K562 (cell line): ENCODE results near the gene ABHD12. TPM values are rescaled to one million over a fixed set of nuclear protein-coding genes. Genes with fewer than 3 reads are reported as not detected.

Experiments
- ATAC-seq: fragments of 200-7000 bp; cut with Tn5 transposase; 3 replicates; pipeline ENCODE4 v1.9.1; 2020; ENCODE audit warnings: moderate library complexity
- BruUV-seq: library from RNA; stranded (reverse); fragments of 400-500 nt; replicated peaks from 2 replicates; lab custom pipeline; 2021; lab: Mats Ljungman, UMichigan
- CTCF ChIA-PET: fragments of 300-600 bp; formaldehyde crosslinking; extraction: SDS; loops from one replicate; lab custom pipeline; 2021; ENCODE audit warnings: low intra/inter-chr PET ratio; lab: Yijun Ruan, JAX
- POLR2A ChIA-PET: fragments of 300-600, 350-650 bp; sonication (Branson Sonifier 250); formaldehyde crosslinking; extraction: SDS; loops from one replicate; lab custom pipeline; 2021; ENCODE audit warnings: antibody characterized with exemption, inconsistent platforms; lab: Yijun Ruan, JAX
- DNase-seq, 4 experiments: peaks; one replicate each; pipeline versions ENCODE4 v3.0.0 to v3.0.0-alpha.2; 2011 to 2018; ENCODE audit warnings: low spot score in 3 of 4, mixed read lengths in 3 of 4; ENCODE audit errors: extremely low read depth in 1 of 4
- FAIRE-seq: peaks from 2 replicates; lab custom pipeline; 2011; peaks lifted over from hg19 to GRCh38; lab: Jason Lieb, UNC
- H2AFZ ChIP-seq: 2 replicates; pipeline ENCODE4 v1.6.0; 2011; ENCODE audit warnings: low read depth, low read length, control low read depth, inconsistent platforms
- H3K27ac ChIP-seq: fragments of 200-600 bp; 3 replicates; pipeline ENCODE4 v1.8.0; 2011; ENCODE audit warnings: low read depth, mild to moderate bottlenecking, control low read depth, inconsistent platforms, low read length, moderate library complexity, mixed read lengths; ENCODE audit errors: extremely low read depth
- H3K27me3 ChIP-seq, 2 experiments: fragments of 300-600 bp in 1 of 2; 2 replicates in 1 of 2; 3 replicates in 1 of 2; pipeline versions ENCODE4 v1.6.0 to v1.8.0; 2011; ENCODE audit warnings: inconsistent platforms in 2 of 2, low read length in 2 of 2, mild to moderate bottlenecking in 1 of 2, mixed read lengths in 1 of 2, moderate library complexity in 1 of 2; ENCODE audit not compliant: control insufficient read depth in 2 of 2, insufficient read depth in 2 of 2
- H3K36me3 ChIP-seq: fragments of 300-600 bp; 3 replicates; pipeline ENCODE4 v1.8.0; 2011; ENCODE audit warnings: mild to moderate bottlenecking, low read length, inconsistent platforms; ENCODE audit not compliant: control insufficient read depth, insufficient read depth
- H3K4me1 ChIP-seq, 2 experiments: fragments of 200-600 bp in 1 of 2; replicated peaks in 1 of 2; 2 replicates in 1 of 2; 3 replicates in 1 of 2; pipeline versions ENCODE4 v1.5.1 to v1.8.0; 2011; ENCODE audit warnings: inconsistent platforms in 2 of 2, low read length in 2 of 2, mild to moderate bottlenecking in 1 of 2, mixed read lengths in 1 of 2, moderate library complexity in 1 of 2; ENCODE audit not compliant: control insufficient read depth in 2 of 2, insufficient read depth in 2 of 2
- H3K4me2 ChIP-seq: 2 replicates; pipeline ENCODE4 v1.6.1; 2011; ENCODE audit warnings: low read length, control low read depth, inconsistent platforms, mixed read lengths; ENCODE audit not compliant: insufficient read depth
- H3K4me3 ChIP-seq: fragments of 200-600 bp; sonication (generic), shearing (Covaris generic); 2 replicates; pipeline ENCODE4 v1.5.1; 2016; ENCODE audit warnings: control low read depth, inconsistent platforms
- H3K79me2 ChIP-seq: fragments of 200-600 bp; 3 replicates; pipeline ENCODE4 v1.8.0; 2011; ENCODE audit warnings: low read length, inconsistent platforms; ENCODE audit not compliant: control insufficient read depth, insufficient read depth
- H3K9ac ChIP-seq, 2 experiments: 2 replicates each; pipeline versions ENCODE4 v1.6.0 to v1.6.1; 2011; ENCODE audit warnings: low read depth in 2 of 2, low read length in 2 of 2, control low read depth in 1 of 2, inconsistent platforms in 1 of 2, mild to moderate bottlenecking in 1 of 2, mixed read lengths in 1 of 2; ENCODE audit not compliant: insufficient read depth in 1 of 2
- H3K9me1 ChIP-seq: one replicate; pipeline ENCODE4 v1.6.0; 2011; ENCODE audit warnings: inconsistent platforms, mild to moderate bottlenecking, low read length, moderate library complexity; ENCODE audit not compliant: control insufficient read depth, insufficient read depth
- H3K9me3 ChIP-seq: replicated peaks from 2 replicates; pipeline ENCODE4 v1.5.1; 2011; ENCODE audit warnings: low read depth, low read length, inconsistent platforms; ENCODE audit not compliant: control insufficient read depth, insufficient read depth
- H4K20me1 ChIP-seq: replicated peaks from 2 replicates; pipeline ENCODE4 v1.6.1; 2011; ENCODE audit warnings: low read length, inconsistent platforms, mixed read lengths; ENCODE audit not compliant: control insufficient read depth, insufficient read depth
- CREB1 ChIP-seq, 2 experiments: sonication (generic) in 1 of 2; formaldehyde crosslinking in 1 of 2; IDR thresholded peaks; 2 replicates each; pipeline versions ENCODE4 v1.6.1 to v1.8.0; 2012 to 2022; ENCODE audit warnings: inconsistent platforms in 1 of 2, mild to moderate bottlenecking in 1 of 2, missing genetic modification reagents in 1 of 2, moderate library complexity in 1 of 2
- ERF ChIP-seq: fragments of 450-650 bp; formaldehyde crosslinking; IDR thresholded peaks from 2 replicates; pipeline ENCODE4 v1.4.0; 2020; ENCODE audit warnings: mild to moderate bottlenecking, mixed read lengths
- MLX ChIP-seq, 2 experiments: fragments of 450-650 bp in 1 of 2; sonication (generic) in 1 of 2; formaldehyde crosslinking; conservative IDR thresholded peaks; 2 replicates each; pipeline versions ENCODE4 v1.4.0 to v1.8.1; 2020 to 2022; ENCODE audit warnings: mild to moderate bottlenecking in 1 of 2, missing genetic modification reagents in 1 of 2
- PHTF2 ChIP-seq: fragments of 250-450 bp; sonication (Bioruptor Pico); IDR thresholded peaks from 2 replicates; pipeline ENCODE4 v1.5.0; 2021; ENCODE audit warnings: mild to moderate bottlenecking
- SPI1 ChIP-seq: IDR thresholded peaks from 2 replicates; pipeline ENCODE4 v1.6.1; 2011; ENCODE audit warnings: low read depth, low read length, control low read depth, borderline replicate concordance
- U2AF2 ChIP-seq: fragments of 200-400 bp; formaldehyde crosslinking; optimal IDR thresholded peaks from 2 replicates; pipeline ENCODE3; 2017; ENCODE audit warnings: low read depth, mild to moderate bottlenecking, low read length
- USF1 ChIP-seq: sonication (generic); formaldehyde crosslinking; IDR thresholded peaks from 2 replicates; pipeline ENCODE4 v1.9.0; 2022; ENCODE audit warnings: mild to moderate bottlenecking, missing genetic modification reagents
- ZC3H4 ChIP-seq: sonication (generic); formaldehyde crosslinking; IDR thresholded peaks from 2 replicates; pipeline ENCODE4 v1.9.0; 2021; ENCODE audit warnings: missing genetic modification reagents, borderline replicate concordance
- ZNF224 ChIP-seq: sonication (generic); formaldehyde crosslinking; IDR thresholded peaks from 2 replicates; pipeline ENCODE4 v1.8.0; 2022; ENCODE audit warnings: mild to moderate bottlenecking, missing genetic modification reagents
- ZNF398 ChIP-seq: fragments of 250-450 bp; sonication (Bioruptor Pico); IDR thresholded peaks from 2 replicates; pipeline ENCODE4 v1.8.0; 2021; ENCODE audit warnings: moderate library complexity, mild to moderate bottlenecking, inconsistent platforms
- ZNF586 ChIP-seq: fragments of 450-650 bp; formaldehyde crosslinking; conservative IDR thresholded peaks from 2 replicates; pipeline ENCODE4 v1.4.0; 2020; ENCODE audit warnings: mild to moderate bottlenecking, moderate library complexity
- ZNF696 ChIP-seq: fragments of 250-450 bp; sonication (Bioruptor Pico); conservative IDR thresholded peaks from 2 replicates; pipeline ENCODE4 v1.4.0; 2020; ENCODE audit warnings: mild to moderate bottlenecking, moderate library complexity
- WGBS: fragments of 100-300 bp; shearing (Covaris generic); methylation state at CpG from one replicate; pipeline ENCODE4 v1.1.6; 2016; ENCODE audit warnings: low coverage, mixed read lengths; ENCODE audit not compliant: insufficient coverage; ENCODE audit errors: missing lambda C conversion rate; 5-methylcytosine and 5-hydroxymethylcytosine counted together
- in situ Hi-C: fragments of 300-500 bp; cut with MboI; formaldehyde crosslinking; loops from 4 replicates; pipeline ENCODE4 v1.15.0; 2018; ENCODE audit warnings: inconsistent platforms, mixed read lengths
- intact Hi-C: fragments of 100-400 bp; cut with micrococcal nuclease; formaldehyde crosslinking; loops from 2 replicates; pipeline ENCODE4 v1.14.2; 2022
- polyA plus RNA-seq, 8 experiments: library from polyadenylated mRNA; depleted of rRNA in 4 of 8; stranded (reverse) in 5 of 8; unstranded in 3 of 8; fragments of >200 nt; fragmentation: Nextera tagmentation in 2 of 8; fragmentation: Illumina TruSeq in 1 of 8; extraction: Ambion mirVana in 2 of 8; extraction: Trizol in 1 of 8; gene quantifications; 2 replicates each; pipeline versions ENCODE4 v1.2.1 to v1.2.3, GENCODE V29; 2011 to 2014; ENCODE audit warnings: inconsistent platforms in 1 of 8, missing spikeins in 1 of 8
- total RNA-seq, 7 experiments: library from RNA; depleted of rRNA in 6 of 7; stranded (reverse); fragments of >200 nt in 6 of 7; fragmentation: Illumina TruSeq in 2 of 7; extraction: Trizol in 2 of 7; gene quantifications; 2 replicates each; pipeline versions ENCODE4 v1.2.1 to v1.2.3, GENCODE V29; 2011 to 2021; ENCODE audit warnings: low replicate concordance in 1 of 7

ABHD12 gene
- total and polyA plus RNA-seq, 9 of the 15 experiments (the other 6 are each of a cell fraction or from before 2014, with no cell fraction given) = 0.65 to 15.6 (median 9.1) TPM

- no peak for DNase-seq
- no peaks in the 10 kb centered on the region for H4K20me1 ChIP-seq
- H3K4me2 ChIP-seq = no peak overlapping the region
- H3K27ac ChIP-seq = no peak overlapping the region
- in situ Hi-C loops (no loop called here), intact Hi-C loops (no loop called here)
- H3K4me1 ChIP-seq = peaks cover 0 to 3% of the 10 kb centered on the region in 2 experiments; a peak in 2 of 5 replicates
- CTCF ChIA-PET = no interaction called here
- 62% methylated on average over 7 of the region's 9 CpGs for WGBS
- no peak overlapping the region for H3K9ac ChIP-seq
- H3K27me3 ChIP-seq = no peaks in the 10 kb centered on the region
- FAIRE-seq = no peak
- no peak for ATAC-seq
- H2AFZ ChIP-seq = no peak overlapping the region
- no peaks in the 10 kb centered on the region for H3K9me3 ChIP-seq
- no TSS peak for BruUV-seq
- H3K4me3 ChIP-seq = no peak overlapping the region
- peaks cover 6% of the 10 kb centered on the region; the same call in 1 of the 3 replicates for H3K36me3 ChIP-seq
- TF ChIP-seq ZNF586 (CRISPR knock-in tag) (no peak), ZNF696 (CRISPR knock-in tag) (no peak), ZC3H4 (no peak), ZNF224 (CRISPR knock-in tag) (no peak), SPI1 (no peak), PHTF2 (no peak), USF1 (CRISPR knock-in tag) (no peak), ZNF398 (CRISPR knock-in tag) (no peak), U2AF2 (no peak), MLX (CRISPR knock-in tag; conservative IDR thresholded peaks at IDR 0.05) (no peak), ERF (CRISPR knock-in tag) (no peak), CREB1 (IDR thresholded peaks at IDR 0.05) (no peak), CREB1 (CRISPR knock-in tag; IDR thresholded peaks at IDR 0.05) (no peak)
- TF ChIP-seq, all 486 proteins: peak for 0
- H3K9me1 ChIP-seq = no peaks in the 10 kb centered on the region
- POLR2A ChIA-PET = no interaction called here
- H3K79me2 ChIP-seq = no peaks in the 10 kb centered on the region
Observed at GRCh38 chr20:25301357-25301920, 89.2 kb downstream of the ABHD12 start.
